GM12878 (cell line): ENCODE results near the gene TRRAP. TPM values are rescaled to one million over a fixed set of nuclear protein-coding genes. Genes with fewer than 3 reads are reported as not detected.

Source experiments
- ATF2 ChIP-seq: IDR thresholded peaks from 2 replicates; pipeline ENCODE4 v1.6.1; 2012; ENCODE audit warnings: low read length, inconsistent platforms
- ATF7 ChIP-seq: fragments of 450-650 bp; IDR thresholded peaks from 2 replicates; pipeline ENCODE4 v1.6.1; 2016; ENCODE audit warnings: low read depth, mild to moderate bottlenecking
- CEBPB ChIP-seq, 2 experiments: fragments of 150-350 bp in 1 of 2; IDR thresholded peaks; 2 replicates each; pipeline ENCODE4 v1.6.1; 2012 to 2014; ENCODE audit warnings: low read depth in 2 of 2, low read length in 2 of 2, borderline replicate concordance in 1 of 2, inconsistent platforms in 1 of 2
- CEBPZ ChIP-seq: fragments of 150-350 bp; IDR thresholded peaks from 2 replicates; pipeline ENCODE4 v1.6.1; 2016; ENCODE audit warnings: low read depth, low read length
- EED ChIP-seq: sonication (generic); IDR thresholded peaks from 2 replicates; pipeline ENCODE4 v1.6.1; 2016; ENCODE audit warnings: antibody characterized with exemption, low read depth
- EGR1 ChIP-seq, 2 experiments: IDR thresholded peaks; 1 replicate in 1 of 2; 2 replicates in 1 of 2; pipeline ENCODE4 v1.6.1; 2011 to 2012; ENCODE audit warnings: low read depth in 2 of 2, low read length in 2 of 2, borderline replicate concordance in 1 of 2, mild to moderate bottlenecking in 1 of 2, moderate library complexity in 1 of 2
- IRF4 ChIP-seq: IDR thresholded peaks from 2 replicates; pipeline ENCODE4 v1.6.1; 2011; ENCODE audit warnings: low read depth, low read length
- MYC ChIP-seq: IDR thresholded peaks from 2 replicates; pipeline ENCODE4 v1.6.1; 2011; ENCODE audit warnings: mild to moderate bottlenecking, low read length, moderate library complexity, inconsistent platforms; ENCODE audit not compliant: insufficient read depth, insufficient replicate concordance, insufficient read length, severe bottlenecking
- SREBF1 ChIP-seq: IDR thresholded peaks from 2 replicates; pipeline ENCODE4 v1.6.1; 2012; ENCODE audit warnings: mild to moderate bottlenecking, low read length
- TCF7 ChIP-seq: IDR thresholded peaks from 2 replicates; pipeline ENCODE4 v1.6.1; 2014; ENCODE audit warnings: antibody characterized with exemption, borderline replicate concordance
- YBX1 ChIP-seq: fragments of 450-650 bp; IDR thresholded peaks from 2 replicates; pipeline ENCODE4 v1.6.1; 2016; ENCODE audit warnings: antibody characterized with exemption
- ZBTB11 ChIP-seq: fragments of 450-650 bp; formaldehyde crosslinking; IDR thresholded peaks from 2 replicates; pipeline ENCODE4 v1.5.0; 2022; ENCODE audit warnings: mild to moderate bottlenecking, missing genetic modification characterization
- ZNF274 ChIP-seq: IDR thresholded peaks from one replicate; pipeline ENCODE4 v1.8.0; 2011; ENCODE audit not compliant: insufficient read length, insufficient read depth
- ZNF687 ChIP-seq: fragments of 450-650 bp; IDR thresholded peaks from 2 replicates; pipeline ENCODE4 v1.6.1; 2017; ENCODE audit warnings: mild to moderate bottlenecking, moderate library complexity
- ZZZ3 ChIP-seq: IDR thresholded peaks from 2 replicates; pipeline ENCODE4 v1.6.1; 2011; ENCODE audit warnings: low read depth; ENCODE audit not compliant: control insufficient read depth, insufficient read length
- polyA plus RNA-seq, 11 experiments: library from polyadenylated mRNA; depleted of rRNA in 4 of 11; unstranded in 6 of 11; stranded (reverse) in 5 of 11; fragments of >200 nt; fragmentation: Nextera tagmentation in 4 of 11; fragmentation: Illumina TruSeq in 1 of 11; extraction: Ambion mirVana in 4 of 11; extraction: Trizol in 1 of 11; gene quantifications; 1 replicate in 1 of 11; 2 replicates in 10 of 11; pipeline versions ENCODE4 v1.2.1 to v1.2.3, GENCODE V29; 2011 to 2016; ENCODE audit warnings: inconsistent platforms in 2 of 11, missing spikeins in 2 of 11, low read depth in 1 of 11
- total RNA-seq, 4 experiments: library from RNA; depleted of rRNA in 3 of 4; stranded (reverse); fragments of >200 nt in 3 of 4; fragmentation: Illumina TruSeq in 1 of 4; extraction: Trizol in 1 of 4; gene quantifications; 2 replicates each; pipeline versions ENCODE4 v1.2.1 to v1.2.3, GENCODE V29; 2013 to 2021

TRRAP gene
- total and polyA plus RNA-seq, 10 of the 15 experiments (the other 5 are each of a cell fraction or from before 2014, with no cell fraction given): 1.1 to 39.3 (median 8.5) TPM

- TF ChIP-seq EGR1 (IDR thresholded peaks at IDR 0.05; ENCODE audit: borderline replicate concordance in 1 of 2, low read depth in 2 of 2, low read length in 2 of 2): no peak
- TF ChIP-seq ZBTB11 (CRISPR knock-in tag): no peak
- no peak for TF ChIP-seq SREBF1
- no peak for TF ChIP-seq ZNF274
- TF ChIP-seq EED: no peak
- no peak for TF ChIP-seq CEBPB (IDR thresholded peaks at IDR 0.05; ENCODE audit: borderline replicate concordance in 1 of 2, low read depth in 2 of 2, low read length in 2 of 2)
- TF ChIP-seq ATF7: no peak
- 0 out of 2 replicates have a peak, but pooled peaks have one; percentile 25 for TF ChIP-seq ATF2
- no peak for TF ChIP-seq CEBPZ
- TF ChIP-seq ZNF687: 0 out of 2 replicates have a peak, but pooled peaks have one; percentile 22
- no peak for TF ChIP-seq TCF7
- TF ChIP-seq YBX1: no peak
- TF ChIP-seq MYC: no peak
- no peak for TF ChIP-seq ZZZ3
- no peak for TF ChIP-seq IRF4
Measured at GRCh38 chr7:98994046-98994944, 116.0 kb downstream of the TRRAP start (continued).
